Small intestine (tissue), 7 donors: ENCODE results near the gene FBLN5. TPM values are rescaled to one million over a fixed set of nuclear protein-coding genes. Genes with fewer than 3 reads are reported as not detected.
"Not testable (repeated sequence)": the region's sequence is repeated elsewhere in the genome, so short reads cannot be mapped to it uniquely, and the experiment has no call there.

Source experiments
- DNase-seq, 2 donors: peaks; one replicate each; pipeline versions ENCODE4 v3.0.0 to v3.0.0-alpha.2; 2013
- FAIRE-seq: peaks from 2 replicates; lab custom pipeline; 2012; peaks lifted over from hg19 to GRCh38; lab: Jason Lieb, UNC
- H3K27ac ChIP-seq, 3 donors: one replicate each; pipeline ENCODE4 v1.5.1; 2013; ENCODE audit warnings: low read length in 2 of 3, mild to moderate bottlenecking in 2 of 3, control low read depth in 1 of 3, inconsistent platforms in 1 of 3, low read depth in 1 of 3, moderate library complexity in 1 of 3
- H3K27me3 ChIP-seq, 3 donors: one replicate each; pipeline ENCODE4 v1.6.1; 2013; ENCODE audit warnings: low read length in 3 of 3, inconsistent platforms in 1 of 3; ENCODE audit not compliant: control insufficient read depth in 3 of 3, insufficient read depth in 3 of 3
- H3K36me3 ChIP-seq, 3 donors: one replicate each; pipeline ENCODE4 v1.6.1; 2013; ENCODE audit warnings: low read length in 3 of 3, inconsistent platforms in 1 of 3, low read depth in 1 of 3, mild to moderate bottlenecking in 1 of 3, moderate library complexity in 1 of 3; ENCODE audit not compliant: control insufficient read depth in 3 of 3, insufficient read depth in 2 of 3
- H3K4me1 ChIP-seq, 3 donors: one replicate each; pipeline ENCODE4 v1.6.1; 2013; ENCODE audit warnings: low read length in 2 of 3, inconsistent platforms in 1 of 3, low read depth in 1 of 3, mild to moderate bottlenecking in 1 of 3, moderate library complexity in 1 of 3; ENCODE audit not compliant: control insufficient read depth in 3 of 3, insufficient read depth in 2 of 3
- H3K4me3 ChIP-seq, 3 donors: one replicate each; pipeline ENCODE4 v1.5.1; 2013; ENCODE audit warnings: low read length in 3 of 3, control low read depth in 1 of 3, inconsistent platforms in 1 of 3, low read depth in 1 of 3, mild to moderate bottlenecking in 1 of 3, moderate library complexity in 1 of 3
- H3K9me3 ChIP-seq, 2 donors: one replicate each; pipeline ENCODE4 v1.6.1; 2013; ENCODE audit warnings: low read depth in 1 of 2, low read length in 1 of 2; ENCODE audit not compliant: control insufficient read depth in 2 of 2, insufficient read depth in 1 of 2
- WGBS, 3 donors: extraction: QIAGEN DNeasy Blood & Tissue Kit; methylation state at CpG; one replicate each; pipeline ENCODE4 v1.1.7; 2013; 5-methylcytosine and 5-hydroxymethylcytosine counted together
- polyA plus RNA-seq, 4 donors: library from polyadenylated mRNA; stranded (reverse) in 3 of 4; unstranded in 1 of 4; fragments of 200-250 nt in 3 of 4; fragments of 120-200 nt in 1 of 4; gene quantifications; one replicate each; pipeline versions ENCODE4 v1.2.1 to v1.2.3, GENCODE V29; 2013
- donor health status: healthy with polysubstance abuse.
- donor health status: control.
- donor health status: control.
- donor health status: Bipolar disorder and iron deficiency.
- donor health status: healthy.

Gene FBLN5
- polyA plus RNA-seq, 4 donors: 2.0 to 88.3 (median 22.9) TPM

DNA sequence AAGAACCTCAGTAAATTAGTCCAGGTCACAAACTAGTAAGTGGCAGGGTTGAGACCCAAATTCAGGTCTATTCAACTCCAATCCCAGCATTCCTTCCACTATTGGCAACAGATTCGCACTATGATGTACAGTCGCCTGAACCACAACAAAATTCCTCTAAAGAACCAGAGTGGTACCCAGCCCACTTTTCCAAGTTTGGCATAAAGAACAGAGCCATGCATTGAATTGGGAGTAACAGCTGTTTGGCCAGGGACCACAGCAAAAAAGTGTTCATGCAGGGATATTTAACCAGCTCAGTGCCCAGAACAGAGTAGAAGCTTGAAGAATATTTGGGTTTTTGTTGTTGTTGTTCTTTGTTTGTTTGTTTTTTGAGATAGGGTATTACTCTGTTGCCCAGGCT is 89.9 kb downstream of the FBLN5 start:
- no peaks in the 10 kb centered on the region for H3K9me3 ChIP-seq
- no peak overlapping the region for H3K4me3 ChIP-seq
- H3K36me3 ChIP-seq: no peaks in the 10 kb centered on the region
- H3K4me1 ChIP-seq: peaks cover 0 to 7% (median 0%) of the 10 kb centered on the region in 3 donors
- H3K27me3 ChIP-seq: peaks cover 0 to 5% (median 0%) of the 10 kb centered on the region in 3 donors
- WGBS, 3 donors: 89 to 98% (median 98%) methylated on average over 2 of the region's 2 CpGs
- DNase-seq (no peak), FAIRE-seq (no peak)
- no peak overlapping the region for H3K27ac ChIP-seq

- no peak overlapping the region for H3K4me3 ChIP-seq
- H3K4me1 ChIP-seq: peaks cover 0 to 7% (median 0%) of the 10 kb centered on the region in 3 donors
- 69 to 86% (median 83%) methylated on average over 2 of the region's 2 CpGs for WGBS, 3 donors
- no peaks in the 10 kb centered on the region for H3K36me3 ChIP-seq
- DNase-seq (no peak), FAIRE-seq (no peak)
- no peaks in the 10 kb centered on the region for H3K9me3 ChIP-seq
- no peak overlapping the region for H3K27ac ChIP-seq
- H3K27me3 ChIP-seq: peaks cover 0 to 5% (median 0%) of the 10 kb centered on the region in 3 donors
Observed at GRCh38 chr14:91854327-91854934, 93.1 kb downstream of the FBLN5 start.

GRCh38 chr14:91851563-91851962 is 95.9 kb downstream of the FBLN5 start:
- H3K36me3 ChIP-seq: no peaks in the 10 kb centered on the region
- no peaks in the 10 kb centered on the region for H3K9me3 ChIP-seq
- peaks cover 0 to 2% (median 0%) of the 10 kb centered on the region in 3 donors for H3K27me3 ChIP-seq
- H3K27ac ChIP-seq: no peak overlapping the region
- DNase-seq: no peak
- H3K4me1 ChIP-seq: no peaks in the 10 kb centered on the region
- FAIRE-seq: no peak
- no peak overlapping the region for H3K4me3 ChIP-seq
- 32 to 56% (median 52%) methylated on average over 1 of the region's 1 CpG for whole genome bisulfite sequencing, 3 donors

DNA sequence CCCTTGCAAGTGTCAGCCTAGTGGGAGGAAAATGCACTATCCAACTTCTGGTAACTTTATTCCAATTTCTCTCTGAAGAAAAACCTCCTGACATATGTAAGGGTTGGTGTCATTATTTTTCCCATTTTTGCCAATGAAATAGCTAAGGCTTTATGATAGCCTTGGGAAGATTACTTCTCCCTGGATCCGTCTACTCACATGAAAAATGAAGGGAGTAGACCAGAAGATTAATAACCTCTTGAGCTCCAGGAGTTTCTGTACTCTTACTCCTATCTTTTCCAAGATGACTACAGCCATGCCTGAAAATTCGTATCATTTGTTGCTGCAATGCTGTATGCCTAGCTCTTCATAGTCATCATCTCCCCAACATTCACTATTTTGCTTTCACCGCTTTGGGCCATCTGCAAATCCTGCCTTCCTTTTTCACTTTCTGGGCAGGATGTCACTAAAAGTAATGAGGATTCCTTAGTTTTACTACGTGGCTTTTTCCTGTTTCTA is 98.9 kb downstream of the FBLN5 start:
- Histone ChIP-seq H3K4me1 (no peaks in the 10 kb centered on the region), H3K27ac (no peak overlapping the region), H3K36me3 (no peaks in the 10 kb centered on the region), H3K4me3 (no peak overlapping the region), H3K27me3 (no peaks in the 10 kb centered on the region), H3K9me3 (no peaks in the 10 kb centered on the region)
- FAIRE-seq (no peak), DNase-seq (no peak)
- 75 to 80% (median 78%) methylated on average over 4 of the region's 4 CpGs for WGBS, 3 donors

- 79 to 92% (median 85%) methylated on average over 1 of the region's 1 CpG for WGBS, 3 donors
- Histone ChIP-seq H3K4me1 (no peaks in the 10 kb centered on the region), H3K27ac (no peak overlapping the region), H3K36me3 (no peaks in the 10 kb centered on the region), H3K9me3 (no peaks in the 10 kb centered on the region), H3K4me3 (no peak overlapping the region), H3K27me3 (no peaks in the 10 kb centered on the region)
- no peak for DNase-seq
- FAIRE-seq: no peak
Observed at GRCh38 chr14:91847693-91848092, 99.8 kb downstream of the FBLN5 start.

- FAIRE-seq: no peak
- DNase-seq: no peak
- no peaks in the 10 kb centered on the region for H3K4me1 ChIP-seq
- no peaks in the 10 kb centered on the region for H3K27me3 ChIP-seq
- no peaks in the 10 kb centered on the region for H3K9me3 ChIP-seq
- no peak overlapping the region for H3K27ac ChIP-seq
- H3K36me3 ChIP-seq: peaks cover 0 to 2% (median 0%) of the 10 kb centered on the region in 3 donors
- no peak overlapping the region for H3K4me3 ChIP-seq
- WGBS, 3 donors: 31 to 78% (median 73%) methylated on average over 2 of the region's 2 CpGs
Observed at GRCh38 chr14:91845652-91846051, 101.8 kb downstream of the FBLN5 start.

DNA sequence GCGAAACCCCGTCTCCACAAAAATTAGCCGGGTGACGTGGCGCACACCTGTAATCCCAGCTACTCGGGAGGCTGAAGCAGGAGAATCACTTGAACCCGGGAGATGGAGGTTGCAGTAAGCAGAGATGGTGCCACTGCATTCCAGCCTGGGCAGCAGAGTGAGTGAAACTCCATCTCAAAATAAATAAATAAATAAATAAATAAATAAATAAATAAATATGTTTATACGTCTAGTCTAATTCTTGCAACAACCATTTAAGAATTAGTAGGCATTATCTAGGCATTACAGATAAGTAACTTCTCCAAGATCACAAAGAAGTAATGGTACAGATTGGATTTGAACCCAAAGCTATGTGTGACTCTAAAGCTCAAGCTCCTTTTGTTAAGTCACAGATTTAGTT is 102.4 kb downstream of the FBLN5 start:
- 92 to 97% (median 96%) methylated on average over 8 of the region's 8 CpGs for WGBS, 3 donors
- H3K27ac ChIP-seq, H3K27me3 ChIP-seq, H3K4me3 ChIP-seq, FAIRE-seq, H3K4me1 ChIP-seq, H3K36me3 ChIP-seq, DNase-seq, H3K9me3 ChIP-seq: not testable (repeated sequence)

- H3K27me3 ChIP-seq: no peaks in the 10 kb centered on the region
- no peak overlapping the region for H3K4me3 ChIP-seq
- H3K4me1 ChIP-seq: no peaks in the 10 kb centered on the region
- no peak for FAIRE-seq
- H3K9me3 ChIP-seq: no peaks in the 10 kb centered on the region
- H3K36me3 ChIP-seq: peaks cover 0 to 2% (median 0%) of the 10 kb centered on the region in 3 donors
- DNase-seq: no peak
- WGBS, 3 donors: 77 to 89% (median 85%) methylated on average over 4 of the region's 4 CpGs
- no peak overlapping the region for H3K27ac ChIP-seq
Observed at GRCh38 chr14:91844029-91844428, 103.5 kb downstream of the FBLN5 start.

DNA sequence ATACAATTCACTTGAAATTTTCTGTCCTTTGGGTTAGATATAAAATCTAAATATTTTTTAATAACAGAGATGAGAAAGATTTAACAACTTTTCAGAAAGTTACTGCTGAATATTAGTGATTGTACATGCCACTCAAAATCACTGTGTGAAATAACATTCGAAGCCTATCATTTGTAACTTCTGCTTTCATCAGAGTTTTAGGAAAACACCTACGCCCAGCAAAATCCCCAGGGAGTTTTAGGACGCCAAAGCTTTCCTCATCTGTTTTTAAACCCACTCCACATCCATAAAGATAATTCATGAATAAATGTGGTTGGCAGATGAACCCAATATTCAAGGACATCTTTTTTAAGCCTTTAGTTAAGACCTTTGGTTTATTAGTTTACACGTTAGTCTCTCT is 104.1 kb downstream of the FBLN5 start:
- Histone ChIP-seq H3K9me3 (no peaks in the 10 kb centered on the region), H3K36me3 (peaks cover 0 to 2% (median 0%) of the 10 kb centered on the region in 3 donors), H3K4me3 (no peak overlapping the region), H3K27ac (no peak overlapping the region), H3K27me3 (no peaks in the 10 kb centered on the region), H3K4me1 (no peaks in the 10 kb centered on the region)
- DNase-seq (no peak), FAIRE-seq (no peak)
- WGBS, 3 donors: 72 to 78% (median 73%) methylated on average over 4 of the region's 4 CpGs
